DND-41 (cell line): ENCODE measurements around the gene NTSR1.

ENCODE experiments used
- EZH2 ChIP-seq: IDR thresholded peaks from 3 replicates; pipeline ENCODE4 v1.6.1; 2012; ENCODE audit warnings: borderline replicate concordance, low read depth, mild to moderate bottlenecking, moderate library complexity, low read length, inconsistent platforms; ENCODE audit not compliant: severe bottlenecking
- TF ChIP-seq, protein P1 (sequence below): IDR thresholded peaks from 2 replicates; pipeline ENCODE4 v1.5.1; 2012; ENCODE audit warnings: borderline replicate concordance, low read length, moderate library complexity, mild to moderate bottlenecking; ENCODE audit not compliant: poor library complexity, severe bottlenecking; ENCODE audit errors: extremely low read depth

DNA sequence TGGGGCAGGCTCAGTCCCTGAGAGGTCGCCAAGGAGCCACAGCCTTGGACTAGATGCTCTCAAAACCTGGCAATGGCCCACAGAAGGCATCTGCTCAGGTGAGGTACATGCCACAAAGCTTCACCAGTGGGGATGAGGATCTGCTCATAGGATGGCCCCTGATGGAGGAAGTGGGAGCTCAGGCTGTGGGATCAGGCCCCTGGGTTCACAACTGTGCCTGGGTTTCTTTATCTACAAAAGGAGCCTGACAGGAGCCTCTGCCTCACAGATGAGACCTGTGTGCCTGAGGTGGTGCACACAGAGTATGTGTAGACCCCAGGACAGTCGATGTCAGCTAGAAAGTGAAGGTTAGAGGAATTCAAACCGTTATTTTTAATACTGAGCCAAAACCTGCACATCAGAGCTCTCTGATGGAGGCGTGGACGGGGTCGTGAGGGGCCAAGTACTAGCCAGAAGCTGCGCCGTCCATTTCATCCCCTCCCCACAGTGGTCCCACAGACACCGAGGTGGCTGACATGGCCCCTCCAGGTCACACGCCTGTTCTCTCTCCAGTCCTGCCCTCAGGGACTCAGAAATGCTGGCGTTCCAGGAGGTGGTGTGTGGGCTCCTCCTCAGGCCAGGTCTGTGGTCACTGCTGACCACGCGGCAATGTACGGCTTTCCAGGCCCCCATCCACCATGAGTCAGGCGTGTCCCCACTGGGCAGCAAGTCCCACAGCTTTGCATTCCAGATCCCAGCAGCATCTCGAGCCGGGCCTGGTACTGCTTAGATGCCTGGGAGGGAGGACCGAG lies 33.3 kb downstream of the NTSR1 start:
- TF ChIP-seq, protein P1, sequence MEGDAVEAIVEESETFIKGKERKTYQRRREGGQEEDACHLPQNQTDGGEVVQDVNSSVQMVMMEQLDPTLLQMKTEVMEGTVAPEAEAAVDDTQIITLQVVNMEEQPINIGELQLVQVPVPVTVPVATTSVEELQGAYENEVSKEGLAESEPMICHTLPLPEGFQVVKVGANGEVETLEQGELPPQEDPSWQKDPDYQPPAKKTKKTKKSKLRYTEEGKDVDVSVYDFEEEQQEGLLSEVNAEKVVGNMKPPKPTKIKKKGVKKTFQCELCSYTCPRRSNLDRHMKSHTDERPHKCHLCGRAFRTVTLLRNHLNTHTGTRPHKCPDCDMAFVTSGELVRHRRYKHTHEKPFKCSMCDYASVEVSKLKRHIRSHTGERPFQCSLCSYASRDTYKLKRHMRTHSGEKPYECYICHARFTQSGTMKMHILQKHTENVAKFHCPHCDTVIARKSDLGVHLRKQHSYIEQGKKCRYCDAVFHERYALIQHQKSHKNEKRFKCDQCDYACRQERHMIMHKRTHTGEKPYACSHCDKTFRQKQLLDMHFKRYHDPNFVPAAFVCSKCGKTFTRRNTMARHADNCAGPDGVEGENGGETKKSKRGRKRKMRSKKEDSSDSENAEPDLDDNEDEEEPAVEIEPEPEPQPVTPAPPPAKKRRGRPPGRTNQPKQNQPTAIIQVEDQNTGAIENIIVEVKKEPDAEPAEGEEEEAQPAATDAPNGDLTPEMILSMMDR: no peak
- TF ChIP-seq EZH2: no peak
